Right ventricle myocardium inferior (tissue), 1 donor: ENCODE results near the gene ACTRT2. TPM values are rescaled to one million over a fixed set of nuclear protein-coding genes. Genes with fewer than 3 reads are reported as not detected.

Experiments
- ATAC-seq: fragments of 200-7000 bp; cut with Tn5 transposase; one replicate; pipeline ENCODE4 v1.9.1; 2020; ENCODE audit warnings: mild to moderate bottlenecking, moderate library complexity
- DNase-seq: peaks from one replicate; pipeline ENCODE4 v3.0.0; 2021; ENCODE audit errors: missing footprints
- intact Hi-C: fragments of 100-400 bp; cut with DNase I; formaldehyde crosslinking; loops from one replicate; pipeline ENCODE4 v1.11.0; 2022
- total RNA-seq: library from RNA; stranded (reverse); fragmentation: NEBNext Ultra II Directional; extraction: Animal tissue kit (Norgen Biotek cat#: 25700); gene quantifications from one replicate; pipeline ENCODE4 v1.2.1, GENCODE V29; 2021
- donor health status: DM: no; HTN: yes; CAD: no; lungs with severe emphysema.

ACTRT2 gene
- total RNA-seq, 1 donor from 2014 or later, result not detected

DNA sequence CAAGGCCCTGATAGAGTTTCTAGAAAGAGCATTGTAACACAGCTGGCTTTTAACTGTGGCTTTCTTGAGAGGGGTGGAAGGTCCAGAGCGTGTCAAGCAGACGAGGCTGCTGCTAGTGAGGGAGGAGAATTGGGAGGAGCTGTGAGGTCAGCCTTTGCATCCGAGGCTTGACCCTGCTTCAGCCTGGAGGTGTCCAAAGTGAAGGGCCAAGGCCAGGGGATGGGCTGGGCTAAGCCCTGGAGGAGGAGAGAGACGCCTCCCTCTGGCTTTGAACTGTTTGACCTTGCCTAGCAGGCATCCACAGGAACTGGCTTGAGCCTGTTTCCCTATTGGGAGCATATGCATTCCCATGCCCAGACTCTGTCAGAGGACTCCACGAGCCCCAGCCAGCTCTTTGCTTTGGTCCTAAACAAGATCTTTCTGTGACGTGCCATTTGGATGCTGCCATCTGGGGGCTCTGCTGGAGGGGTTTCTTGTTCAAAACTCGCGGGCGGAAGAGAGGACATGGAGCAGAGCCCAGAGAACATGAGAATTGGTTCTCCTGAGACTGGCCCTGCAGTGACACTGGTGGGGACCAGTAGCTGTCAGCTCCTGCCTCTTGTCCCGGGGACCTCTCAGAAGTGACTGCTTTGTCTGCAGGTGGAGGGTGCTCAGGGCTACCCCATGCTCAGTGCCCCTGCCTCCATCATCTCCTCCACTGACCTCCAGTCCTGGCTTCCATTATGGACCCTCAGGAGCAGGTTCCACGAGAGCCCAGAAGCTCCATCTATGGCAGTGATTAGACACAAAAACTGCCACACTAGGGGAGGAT, 5.5 kb downstream of the ACTRT2 start:
- DNase-seq, result no peak
- intact Hi-C loops, result no loop called here
- ATAC-seq, result no peak

- DNase-seq, result no peak
- no peak for ATAC-seq
- intact Hi-C loops, result no loop called here
These were observed 6.5 kb downstream of the ACTRT2 start for GRCh38 chr1:3027611-3028371.

GRCh38 chr1:3028531-3029282, 7.4 kb downstream of the ACTRT2 start:
- intact Hi-C loops, result no loop called here
- ATAC-seq (no peak), DNase-seq (no peak)

GRCh38 chr1:3029481-3029961, 8.3 kb downstream of the ACTRT2 start:
- intact Hi-C loops, result no loop called here
- no peak for DNase-seq

DNA sequence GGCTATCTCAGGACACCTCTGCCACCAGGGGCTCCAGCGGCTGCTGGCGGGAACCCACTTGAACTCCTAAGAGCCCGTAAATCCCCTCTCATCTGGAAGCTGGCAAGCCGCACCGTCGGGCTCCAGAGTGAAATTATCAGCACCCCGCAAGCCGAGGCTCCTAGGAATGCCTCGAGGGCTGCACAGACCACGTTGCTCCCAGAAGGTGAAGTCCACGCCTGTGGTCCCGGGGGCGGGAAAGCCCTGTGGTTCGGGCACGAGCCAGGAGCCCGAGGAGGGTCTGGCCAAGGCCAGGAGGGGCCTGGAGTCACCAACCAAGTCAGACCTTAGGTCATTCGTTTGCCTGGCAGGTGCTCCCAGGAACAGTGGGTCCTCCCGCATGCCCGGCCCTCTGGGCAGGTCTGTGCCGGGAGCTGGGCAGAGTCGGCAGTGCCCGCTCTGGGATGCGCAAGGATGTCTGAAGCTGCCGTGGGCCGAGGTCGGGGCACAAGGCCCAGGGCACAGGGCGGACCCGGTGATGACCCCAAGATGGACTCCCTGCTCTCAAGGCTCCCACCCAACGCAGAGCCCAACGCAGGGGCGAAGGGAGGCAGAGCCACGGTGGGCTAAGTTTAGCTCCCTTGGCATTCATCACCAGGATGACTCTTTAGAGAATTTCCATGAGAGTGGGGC, 8.9 kb downstream of the ACTRT2 start:
- intact Hi-C loops, result no loop called here
- DNase-seq (no peak), ATAC-seq (no peak)

More at GRCh38 chr1:3029481-3029961, 8.3 kb downstream of the ACTRT2 start:
- no peak for ATAC-seq

GRCh38 chr1:3030663-3031381, 9.6 kb downstream of the ACTRT2 start:
- DNase-seq (no peak), ATAC-seq (no peak)
- intact Hi-C loops, result no loop called here

DNA sequence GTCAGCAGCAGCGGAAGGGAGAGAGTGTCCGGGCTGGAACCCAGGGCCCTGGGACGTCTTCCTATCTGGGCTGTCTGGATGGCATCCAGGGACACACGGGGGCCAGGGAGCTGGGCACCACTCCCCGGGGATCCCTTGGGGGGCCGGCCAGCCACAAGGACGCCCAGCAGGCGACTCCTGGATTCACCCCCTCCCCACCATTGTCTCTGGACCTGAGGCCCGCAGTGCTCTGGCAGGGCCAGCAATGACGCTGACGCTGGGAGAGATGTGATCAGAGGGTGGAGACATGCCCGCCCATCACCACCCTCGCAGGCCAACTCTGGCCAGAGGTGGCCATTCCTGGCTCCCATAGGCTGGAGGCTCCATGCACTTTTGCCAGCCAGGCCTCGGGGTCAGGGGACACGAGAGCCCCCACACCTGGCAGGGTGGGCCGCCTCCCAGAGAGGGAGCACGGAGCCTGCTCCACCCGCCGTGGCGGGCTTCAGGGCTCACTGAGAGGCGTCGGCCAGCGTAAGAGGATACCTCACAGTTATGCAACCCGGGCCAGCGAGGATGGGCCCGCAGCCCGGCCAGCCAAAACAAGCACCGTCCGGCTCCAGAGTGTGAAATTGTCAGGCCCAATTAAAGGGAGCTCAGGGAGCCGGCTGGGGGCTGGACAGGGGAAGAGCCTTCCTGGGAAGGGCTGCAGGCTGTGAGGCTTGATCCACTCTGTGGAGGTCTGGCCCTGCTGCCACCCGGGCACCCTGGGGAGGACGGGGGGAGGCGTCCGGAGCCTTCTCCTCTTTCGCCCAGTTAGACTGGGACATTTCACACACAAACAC, 10.3 kb downstream of the ACTRT2 start:
- no peak for DNase-seq
- ATAC-seq, result no peak
- intact Hi-C loops, result no loop called here

- intact Hi-C loops, result no loop called here
- ATAC-seq (no peak), DNase-seq (no peak)
These were observed 11.2 kb downstream of the ACTRT2 start for GRCh38 chr1:3032371-3033039.

- intact Hi-C loops, result no loop called here
- ATAC-seq (no peak), DNase-seq (no peak)
These were observed 11.9 kb downstream of the ACTRT2 start for GRCh38 chr1:3033040-3033789.

DNA sequence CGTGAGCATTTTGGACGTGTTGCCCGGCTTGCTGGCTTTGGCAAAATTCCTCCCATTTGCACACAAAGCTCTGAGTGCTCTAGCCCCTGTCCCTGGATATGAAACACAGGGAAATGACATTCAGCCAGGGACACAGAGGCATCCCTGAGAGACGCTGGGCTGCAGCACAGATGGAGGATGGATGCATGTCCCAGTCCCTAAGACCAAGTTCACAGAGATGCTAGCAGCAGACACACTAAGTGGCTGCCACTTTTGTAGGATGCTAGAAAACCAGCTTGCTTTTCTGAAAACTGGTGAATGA, 12.5 kb downstream of the ACTRT2 start:
- DNase-seq (no peak), ATAC-seq (no peak)
- intact Hi-C loops, result no loop called here

- intact Hi-C loops, result no loop called here
- DNase-seq, result no peak
- ATAC-seq, result no peak
These were observed 12.9 kb downstream of the ACTRT2 start for GRCh38 chr1:3034162-3034561.

GRCh38 chr1:3034728-3035562, 13.7 kb downstream of the ACTRT2 start:
- peak; percentile 57 for DNase-seq
- intact Hi-C loops, result no loop called here
- no peak for ATAC-seq

- peak; percentile 40 for DNase-seq
- intact Hi-C loops, result no loop called here
These were observed 14.5 kb downstream of the ACTRT2 start for GRCh38 chr1:3035563-3036446.

DNA sequence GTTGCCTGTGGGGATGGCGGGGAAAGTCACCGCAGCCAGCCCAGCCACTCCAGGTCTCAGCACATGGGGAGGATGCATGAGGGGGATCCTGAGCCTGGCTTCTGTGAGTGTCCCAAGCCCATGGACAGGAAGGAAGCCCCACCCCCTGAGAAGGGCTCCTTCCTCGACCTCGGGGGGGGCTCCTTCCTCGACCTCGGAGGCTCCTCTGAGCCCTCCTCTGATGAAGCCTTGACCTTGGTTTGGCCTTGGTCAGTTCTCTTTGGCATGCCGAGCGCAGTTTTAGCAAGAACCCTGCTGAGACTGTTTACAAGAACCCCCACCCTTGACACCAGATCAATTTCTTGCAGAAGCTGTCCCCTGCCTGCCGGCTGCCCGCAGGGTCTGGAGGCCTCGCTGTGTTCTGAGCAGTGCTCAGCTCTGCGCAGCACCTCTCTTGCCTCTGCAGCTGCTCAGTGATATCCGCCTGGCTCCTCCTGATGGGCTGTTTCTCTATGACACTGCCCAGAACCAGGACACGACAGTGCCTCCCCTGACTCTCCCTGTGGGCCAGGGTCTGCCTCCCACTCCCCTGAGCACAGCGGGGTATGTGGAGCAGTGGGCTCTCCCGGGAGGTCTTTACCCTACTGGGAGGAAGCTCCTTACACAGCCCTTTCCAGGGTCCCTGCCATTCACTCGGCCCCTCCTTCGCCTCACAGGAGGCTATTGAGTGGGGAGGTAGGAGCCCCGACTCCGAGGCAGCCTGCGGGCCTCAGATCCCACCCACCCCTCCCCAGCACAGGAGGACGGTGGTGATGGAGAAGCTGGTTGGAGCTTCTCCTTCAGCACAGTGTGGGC, 15.4 kb downstream of the ACTRT2 start:
- no peak for ATAC-seq
- peak; percentile 45 for DNase-seq
- intact Hi-C loops, result no loop called here

More at GRCh38 chr1:3035563-3036446, 14.5 kb downstream of the ACTRT2 start:
- no peak for ATAC-seq
